PC-3 (cell line): Measurements from ENCODE around the gene JMJD4. TPM values are rescaled to one million over a fixed set of nuclear protein-coding genes. Genes with fewer than 3 reads are reported as not detected.
A peak's percentile ranks its signal among the peaks of the same experiment; 100 is the strongest.

ENCODE experiments used
- ATAC-seq: fragments of 200-7000 bp; cut with Tn5 transposase; 2 replicates; pipeline ENCODE4 v1.9.1; 2020; ENCODE audit warnings: mild to moderate bottlenecking, moderate library complexity
- BruUV-seq: library from RNA; stranded (reverse); fragments of 400-500 nt; replicated peaks from 2 replicates; lab custom pipeline; 2021; lab: Mats Ljungman, UMichigan
- CTCF ChIA-PET: fragments of 300-600 bp; sonication (Branson Sonifier 250); formaldehyde crosslinking; loops from one replicate; lab custom pipeline; 2022; ENCODE audit warnings: antibody characterized with exemption; lab: Charles Lee
- POLR2A ChIA-PET: fragments of 300-600 bp; sonication (Branson Sonifier 250); formaldehyde crosslinking; loops from one replicate; lab custom pipeline; 2022; ENCODE audit warnings: antibody characterized with exemption; ENCODE audit not compliant: unreplicated experiment; lab: Charles Lee
- DNase-seq: peaks from one replicate; pipeline ENCODE4 v3.0.0-alpha.2; 2015
- H2AFZ ChIP-seq: fragments of 300-600 bp; sonication (generic); 2 replicates; pipeline ENCODE4 v1.6.0; 2016; ENCODE audit warnings: antibody characterized with exemption, low read length
- H3F3A ChIP-seq: fragments of 300-600 bp; sonication (generic); one replicate; pipeline ENCODE4 v1.6.0; 2017; ENCODE audit warnings: antibody characterized with exemption, low read length, control low read depth, mild to moderate bottlenecking; ENCODE audit not compliant: unreplicated experiment
- H3K27ac ChIP-seq: fragments of 300-600 bp; sonication (generic); 2 replicates; pipeline ENCODE4 v1.5.1; 2016; ENCODE audit warnings: mild to moderate bottlenecking, low read length
- H3K27me3 ChIP-seq: fragments of 300-600 bp; sonication (generic); 2 replicates; pipeline ENCODE4 v1.6.1; 2016; ENCODE audit warnings: low read length, mixed read lengths
- H3K36me3 ChIP-seq: fragments of 300-600 bp; sonication (generic); 2 replicates; pipeline ENCODE4 v1.6.1; 2016; ENCODE audit warnings: low read depth, mixed run types, low read length, mixed read lengths
- H3K4me1 ChIP-seq: fragments of 300-600 bp; sonication (generic); 2 replicates; pipeline ENCODE4 v1.5.1; 2016; ENCODE audit warnings: low read length; ENCODE audit not compliant: insufficient read depth
- H3K4me2 ChIP-seq: fragments of 300-600 bp; sonication (generic); 2 replicates; pipeline ENCODE4 v1.6.0; 2016; ENCODE audit warnings: low read length
- H3K4me3 ChIP-seq: fragments of 300-600 bp; sonication (generic); 2 replicates; pipeline ENCODE4 v1.5.1; 2016; ENCODE audit warnings: mild to moderate bottlenecking, low read length, mixed read lengths
- H3K79me2 ChIP-seq: fragments of 300-600 bp; sonication (generic); 2 replicates; pipeline ENCODE4 v1.6.1; 2017; ENCODE audit warnings: low read length, mixed read lengths
- H3K9ac ChIP-seq: fragments of 300-600 bp; sonication (generic); 2 replicates; pipeline ENCODE4 v1.6.0; 2016; ENCODE audit warnings: mild to moderate bottlenecking, low read length
- H3K9me2 ChIP-seq: fragments of 300-600 bp; sonication (generic); replicated peaks from 2 replicates; pipeline ENCODE4 v1.6.1; 2016; ENCODE audit warnings: mixed run types, low read length, mixed read lengths
- H3K9me3 ChIP-seq: fragments of 300-600 bp; sonication (generic); 2 replicates; pipeline ENCODE4 v1.6.1; 2016; ENCODE audit warnings: low read length, mixed read lengths
- H4K20me1 ChIP-seq: fragments of 300-600 bp; sonication (generic); 2 replicates; pipeline ENCODE4 v1.6.1; 2016; ENCODE audit warnings: low read length, mixed read lengths
- CTCF ChIP-seq: fragments of 300-600 bp; sonication (generic); conservative IDR thresholded peaks from 2 replicates; pipeline ENCODE4 v1.5.1; 2017; ENCODE audit warnings: antibody characterized with exemption, low read depth, mild to moderate bottlenecking, low read length
- EZH2 ChIP-seq: fragments of 300-600 bp; sonication (generic); IDR thresholded peaks from one replicate; pipeline ENCODE4 v1.6.1; 2017; ENCODE audit warnings: antibody characterized with exemption, mild to moderate bottlenecking, low read length; ENCODE audit not compliant: unreplicated experiment
- EZH2phosphoT487 ChIP-seq: fragments of 300-600 bp; sonication (generic); IDR thresholded peaks from 2 replicates; pipeline ENCODE4 v1.6.1; 2018; ENCODE audit warnings: mild to moderate bottlenecking, antibody characterized with exemption, low read length, borderline replicate concordance
- intact Hi-C: fragments of 100-400 bp; cut with micrococcal nuclease; formaldehyde crosslinking; loops from 2 replicates; pipeline ENCODE4 v1.9.0; 2023
- total RNA-seq: library from RNA; depleted of rRNA; stranded (reverse); fragments of >200 nt; gene quantifications from 2 replicates; pipeline ENCODE4 v1.2.3, GENCODE V29; 2014

Gene JMJD4
- total RNA-seq, 1 experiment from 2014 or later: 80.5 TPM

GRCh38 chr1:227728892-227729143 lies 6.3 kb downstream of the JMJD4 start:
- DNase-seq (no peak), ATAC-seq (peak; percentile 18)
- peak overlapping the region; percentile 99 for H3K4me2 ChIP-seq
- peak overlapping the region; percentile 93 for H2AFZ ChIP-seq
- peaks cover 22% of the 10 kb centered on the region for H3K36me3 ChIP-seq
- peaks cover 24% of the 10 kb centered on the region for H3K4me1 ChIP-seq
- intact Hi-C loops: loop anchor here (1.0 to 10.0 kb wide), 3 partner anchors 167 to 248 kb away; partner anchors contain the start of gene ZNF678
- H4K20me1 ChIP-seq: no peaks in the 10 kb centered on the region
- peak overlapping the region; percentile 82 for H3K4me3 ChIP-seq
- no peaks in the 10 kb centered on the region for H3K27me3 ChIP-seq
- H3K9ac ChIP-seq: peak overlapping the region; percentile 71
- CTCF ChIA-PET: interaction anchor here (0.5 kb wide), 1 partner anchor 283 kb away, joined by 4 read pairs; no protein-coding TSS in a partner anchor
- no peaks in the 10 kb centered on the region for H3K9me3 ChIP-seq
- POLR2A ChIA-PET: no interaction called here
- BruUV-seq: no TSS peak
- H3F3A ChIP-seq: no peaks in the 10 kb centered on the region
- H3K27ac ChIP-seq: peak overlapping the region; percentile 25; the same call in 1 of the 2 replicates
- no peaks in the 10 kb centered on the region for H3K9me2 ChIP-seq
- peaks cover 18% of the 10 kb centered on the region for H3K79me2 ChIP-seq
- no peak for TF ChIP-seq EZH2phosphoT487

DNA sequence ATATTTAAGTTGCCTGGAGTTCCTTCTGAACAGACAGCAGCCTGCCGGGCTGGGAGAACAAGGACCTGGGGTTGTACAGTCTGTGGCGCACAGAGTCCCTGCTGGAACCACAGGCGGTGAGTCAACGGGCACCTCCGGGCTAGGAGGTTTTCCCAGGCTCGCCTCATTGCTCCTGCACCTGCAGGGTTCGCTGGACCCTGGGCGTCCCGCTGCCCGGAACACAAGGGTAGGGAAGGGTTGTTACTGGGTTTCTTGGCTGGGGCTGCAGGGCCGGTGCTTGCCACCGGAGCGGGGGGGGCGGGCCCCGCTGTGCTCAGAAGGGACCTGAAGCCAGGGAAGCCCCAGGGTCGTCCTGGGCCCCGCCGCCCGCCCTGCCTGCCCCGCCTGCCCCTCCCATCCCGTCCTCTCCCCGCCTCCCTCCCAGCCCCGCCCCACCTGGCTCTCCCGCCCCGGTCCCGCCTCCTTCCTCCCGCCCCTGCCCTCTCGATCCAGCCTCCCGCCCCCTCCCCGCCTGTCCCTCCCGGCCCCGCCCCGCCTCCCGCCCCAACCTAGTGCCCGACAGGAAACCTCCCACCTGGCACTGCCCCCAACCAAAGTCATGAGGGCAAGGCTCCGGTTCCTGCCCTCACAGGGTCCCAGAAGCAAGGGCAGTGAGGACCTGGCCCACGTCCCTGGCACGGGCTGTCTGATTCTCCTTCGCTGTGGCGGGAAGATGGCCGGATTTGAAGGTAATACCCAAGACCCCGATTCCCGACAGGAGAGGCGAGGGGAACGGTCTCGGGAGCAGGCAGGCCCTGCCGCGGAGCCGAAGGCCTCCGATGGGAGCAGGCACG lies 6.8 kb downstream of the JMJD4 start:
- H3F3A ChIP-seq: no peaks in the 10 kb centered on the region

DNA sequence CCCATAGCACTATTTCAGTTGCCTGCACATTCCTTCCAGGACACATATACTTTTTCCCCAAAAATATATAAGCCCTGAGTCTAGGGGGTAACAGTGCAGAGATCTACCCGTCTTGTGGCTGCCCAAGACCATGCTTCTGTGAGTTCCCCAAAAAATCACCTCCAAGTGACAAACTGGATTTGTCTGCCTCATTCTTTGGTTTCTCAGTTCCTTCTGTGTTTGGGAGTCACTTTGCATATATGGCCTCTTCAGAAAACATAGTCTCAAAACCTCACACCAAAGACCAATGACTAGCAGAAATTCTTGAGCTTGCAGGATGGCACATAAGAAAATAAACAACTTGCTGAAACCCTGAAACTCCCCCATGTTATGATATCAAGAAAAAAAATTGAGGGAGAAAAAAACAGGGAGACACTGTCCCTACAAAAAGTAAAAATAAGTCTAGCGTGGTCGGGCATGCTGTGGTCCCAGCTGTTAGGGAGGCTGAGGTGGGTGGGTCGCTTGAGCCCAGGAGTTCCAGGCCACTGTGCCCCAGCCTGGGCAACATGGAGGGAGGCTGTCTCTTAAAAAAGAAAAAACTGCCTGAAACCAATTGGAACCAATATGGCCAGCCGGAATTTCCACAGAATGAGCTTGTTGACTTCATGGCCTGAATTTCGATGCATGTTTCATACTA lies 8.0 kb downstream of the JMJD4 start:
- BruUV-seq: no TSS peak
- Histone ChIP-seq H3K9me3 (peaks cover 1% of the 10 kb centered on the region; the same call in 1 of the 2 replicates), H3K4me1 (peaks cover 19% of the 10 kb centered on the region), H3F3A (no peaks in the 10 kb centered on the region), H3K27ac (no peak overlapping the region), H3K79me2 (peaks cover under 1% of the 10 kb centered on the region; the same call in 1 of the 2 replicates), H3K36me3 (peaks cover 9% of the 10 kb centered on the region; the same call in 1 of the 2 replicates), H4K20me1 (no peaks in the 10 kb centered on the region), H3K9ac (no peak overlapping the region), H3K4me2 (no peak overlapping the region), H3K27me3 (no peaks in the 10 kb centered on the region), H2AFZ (no peak overlapping the region), H3K4me3 (no peak overlapping the region), H3K9me2 (no peaks in the 10 kb centered on the region)
- ChIA-PET CTCF (no interaction called here), POLR2A (no interaction called here)
- intact Hi-C loops: loop anchor here (5.0 to 10.0 kb wide), 2 partner anchors 165 to 182 kb away; partner anchors contain the start of gene ZNF678
- DNase-seq: no peak
- no peak for ATAC-seq
- TF ChIP-seq EZH2: no peak
- TF ChIP-seq CTCF: no peak
- no peak for TF ChIP-seq EZH2phosphoT487

More for the DNA sequence above, 6.8 kb downstream of the JMJD4 start:
- no peak for TF ChIP-seq EZH2
- 0 out of 2 replicates have a peak, but pooled peaks have one; percentile 14 for TF ChIP-seq CTCF
- peaks cover 13% of the 10 kb centered on the region for H3K79me2 ChIP-seq
- H3K27ac ChIP-seq: peak overlapping the region; percentile 29
- no peaks in the 10 kb centered on the region for H3K9me3 ChIP-seq
- H4K20me1 ChIP-seq: no peaks in the 10 kb centered on the region
- CTCF ChIA-PET: no interaction called here
- H3K4me1 ChIP-seq: peaks cover 19% of the 10 kb centered on the region
- peak overlapping the region; percentile 93 for H2AFZ ChIP-seq
- intact Hi-C loops: loop anchor here (1.0 to 10.0 kb wide), 3 partner anchors 166 to 247 kb away; partner anchors contain the start of gene ZNF678
- POLR2A ChIA-PET: no interaction called here
- H3K4me2 ChIP-seq: peak overlapping the region; percentile 99
- H3K9me2 ChIP-seq: no peaks in the 10 kb centered on the region
- peak overlapping the region; percentile 82 for H3K4me3 ChIP-seq
- peak overlapping the region; percentile 71 for H3K9ac ChIP-seq
- BruUV-seq: TSS peak; percentile 36
- DNase-seq (peak; percentile 98), ATAC-seq (peak; percentile 89)
- peaks cover 21% of the 10 kb centered on the region for H3K36me3 ChIP-seq
- H3K27me3 ChIP-seq: no peaks in the 10 kb centered on the region
